Upper lobe of right lung (tissue), 1 donor: Measurements from ENCODE around the gene C2orf81. TPM values are rescaled to one million over a fixed set of nuclear protein-coding genes. Genes with fewer than 3 reads are reported as not detected.
"Not testable (repeated sequence)": the region's sequence is repeated elsewhere in the genome, so short reads cannot be mapped to it uniquely, and the experiment has no call there.

Experiments
- ATAC-seq: fragments of 200-7000 bp; cut with Tn5 transposase; one replicate; pipeline ENCODE4 v1.9.1; 2020; ENCODE audit warnings: mild to moderate bottlenecking, moderate library complexity
- DNase-seq: peaks from one replicate; pipeline ENCODE4 v3.0.0-alpha.2; 2020
- H3K27ac ChIP-seq: fragments of 200-600 bp; one replicate; pipeline ENCODE4 v1.8.0; 2022
- H3K27me3 ChIP-seq: fragments of 200-600 bp; one replicate; pipeline ENCODE4 v1.8.0; 2022; ENCODE audit warnings: mild to moderate bottlenecking
- H3K36me3 ChIP-seq: fragments of 200-600 bp; one replicate; pipeline ENCODE4 v1.8.0; 2022
- H3K4me1 ChIP-seq: fragments of 200-600 bp; one replicate; pipeline ENCODE4 v1.8.0; 2022
- H3K4me3 ChIP-seq: fragments of 200-600 bp; one replicate; pipeline ENCODE4 v1.8.0; 2022; ENCODE audit warnings: mild to moderate bottlenecking
- H3K9me3 ChIP-seq: fragments of 200-600 bp; one replicate; pipeline ENCODE4 v1.8.0; 2022
- intact Hi-C: fragments of 100-400 bp; cut with DNase I; formaldehyde crosslinking; loops from one replicate; pipeline ENCODE4 v1.11.0; 2022
- total RNA-seq: library from RNA; stranded (reverse); fragmentation: NEBNext Ultra II Directional; extraction: Animal tissue kit (Norgen Biotek cat#: 25700); gene quantifications from one replicate; pipeline ENCODE4 v1.2.1, GENCODE V29; 2021
- TF ChIP-seq, protein P1 (sequence below): fragments of 200-600 bp; IDR thresholded peaks from one replicate; pipeline ENCODE4 v1.8.0; 2022; ENCODE audit warnings: antibody characterized with exemption
- donor health status: DM: no; HTN: yes; CAD: no; lungs with severe emphysema.

The C2orf81 gene
- total RNA-seq, 1 donor from 2014 or later = 2.1 TPM

DNA sequence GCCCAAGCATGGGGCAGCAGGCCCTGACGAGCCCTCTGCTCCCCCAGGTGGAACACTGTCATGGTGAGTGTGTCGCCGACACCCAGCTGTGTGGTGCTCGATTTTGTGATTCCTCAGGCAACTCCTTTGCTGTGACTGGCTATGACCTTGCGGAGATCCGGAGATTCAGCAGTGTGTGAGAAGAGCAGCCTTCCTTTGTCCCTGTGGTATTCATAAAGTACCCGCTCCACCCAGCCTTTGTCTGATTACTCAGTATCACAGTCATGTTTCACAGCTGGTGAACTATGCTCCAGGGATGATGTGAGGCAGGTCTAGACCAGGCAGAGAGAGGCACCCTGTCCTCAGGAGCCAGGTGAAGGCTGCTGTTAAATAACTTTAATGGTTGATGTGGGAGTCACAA lies 4.1 kb upstream of the C2orf81 start:
- intact Hi-C loops = no loop called here
- peaks cover 24% of the 10 kb centered on the region for H3K36me3 ChIP-seq
- peaks cover 10% of the 10 kb centered on the region for H3K4me1 ChIP-seq
- ATAC-seq (no peak), DNase-seq (peak; percentile 34)
- TF ChIP-seq, protein P1, sequence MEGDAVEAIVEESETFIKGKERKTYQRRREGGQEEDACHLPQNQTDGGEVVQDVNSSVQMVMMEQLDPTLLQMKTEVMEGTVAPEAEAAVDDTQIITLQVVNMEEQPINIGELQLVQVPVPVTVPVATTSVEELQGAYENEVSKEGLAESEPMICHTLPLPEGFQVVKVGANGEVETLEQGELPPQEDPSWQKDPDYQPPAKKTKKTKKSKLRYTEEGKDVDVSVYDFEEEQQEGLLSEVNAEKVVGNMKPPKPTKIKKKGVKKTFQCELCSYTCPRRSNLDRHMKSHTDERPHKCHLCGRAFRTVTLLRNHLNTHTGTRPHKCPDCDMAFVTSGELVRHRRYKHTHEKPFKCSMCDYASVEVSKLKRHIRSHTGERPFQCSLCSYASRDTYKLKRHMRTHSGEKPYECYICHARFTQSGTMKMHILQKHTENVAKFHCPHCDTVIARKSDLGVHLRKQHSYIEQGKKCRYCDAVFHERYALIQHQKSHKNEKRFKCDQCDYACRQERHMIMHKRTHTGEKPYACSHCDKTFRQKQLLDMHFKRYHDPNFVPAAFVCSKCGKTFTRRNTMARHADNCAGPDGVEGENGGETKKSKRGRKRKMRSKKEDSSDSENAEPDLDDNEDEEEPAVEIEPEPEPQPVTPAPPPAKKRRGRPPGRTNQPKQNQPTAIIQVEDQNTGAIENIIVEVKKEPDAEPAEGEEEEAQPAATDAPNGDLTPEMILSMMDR = no peak
- no peak overlapping the region for H3K27ac ChIP-seq
- no peaks in the 10 kb centered on the region for H3K9me3 ChIP-seq
- no peak overlapping the region for H3K4me3 ChIP-seq
- no peaks in the 10 kb centered on the region for H3K27me3 ChIP-seq

GRCh38 chr2:74424995-74425406 lies 3.6 kb upstream of the C2orf81 start:
- intact Hi-C loops = no loop called here
- DNase-seq (no peak), ATAC-seq (no peak)
- Histone ChIP-seq H3K36me3 (peaks cover 22% of the 10 kb centered on the region), H3K27ac (no peak overlapping the region), H3K9me3 (no peaks in the 10 kb centered on the region), H3K27me3 (no peaks in the 10 kb centered on the region), H3K4me1 (peaks cover 10% of the 10 kb centered on the region), H3K4me3 (no peak overlapping the region)
- TF ChIP-seq, protein P1 = no peak

- TF ChIP-seq, protein P1 = no peak
- ATAC-seq = no peak
Observed at GRCh38 chr2:74424139-74424992, 2.9 kb upstream of the C2orf81 start.

DNA sequence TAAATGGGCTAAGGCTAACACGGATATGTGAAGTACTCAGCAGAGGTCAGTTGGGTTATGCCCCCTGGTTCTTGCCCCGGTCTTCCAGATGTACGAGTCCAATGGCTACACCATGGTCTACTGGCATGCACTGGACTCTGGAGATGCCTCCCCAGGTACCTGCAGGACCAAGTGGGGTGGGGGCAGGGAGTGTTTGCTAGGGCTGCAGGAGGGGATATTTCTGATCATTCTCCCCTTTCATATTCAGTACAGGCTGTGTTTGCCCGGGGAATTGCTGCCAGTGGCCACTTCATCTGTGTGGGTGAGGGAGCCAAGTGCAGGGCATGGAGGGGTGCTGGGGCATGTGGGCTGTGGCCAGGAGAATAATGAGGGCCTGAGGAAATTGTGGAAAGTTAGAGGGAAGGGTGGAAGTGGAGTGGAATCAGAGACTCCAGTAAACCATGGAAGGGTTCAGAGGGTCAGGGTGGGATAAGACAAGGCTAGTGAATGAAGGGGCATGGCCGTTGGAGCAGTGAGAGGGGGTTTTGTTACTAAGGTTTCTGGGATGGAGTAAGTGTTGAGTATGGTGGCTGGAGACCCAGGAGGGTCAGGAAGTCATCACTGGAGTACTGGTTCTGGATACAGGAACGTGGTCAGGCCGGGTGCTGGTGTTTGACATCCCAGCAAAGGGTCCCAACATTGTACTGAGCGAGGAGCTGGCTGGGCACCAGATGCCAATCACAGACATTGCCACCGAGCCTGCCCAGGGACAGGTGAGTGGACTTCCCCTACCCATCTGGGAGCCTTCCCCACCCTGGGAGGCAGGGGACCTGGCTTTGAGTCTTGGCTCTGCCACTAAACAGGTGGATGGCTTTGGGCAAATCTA lies 2.0 kb upstream of the C2orf81 start:
- H3K36me3 ChIP-seq = peaks cover 7% of the 10 kb centered on the region
- intact Hi-C loops = no loop called here
- TF ChIP-seq, protein P1 = no peak
- no peak overlapping the region for H3K27ac ChIP-seq
- peaks cover 10% of the 10 kb centered on the region for H3K4me1 ChIP-seq
- no peaks in the 10 kb centered on the region for H3K27me3 ChIP-seq
- DNase-seq = no peak
- no peaks in the 10 kb centered on the region for H3K9me3 ChIP-seq
- ATAC-seq = no peak
- no peak overlapping the region for H3K4me3 ChIP-seq

More at GRCh38 chr2:74424139-74424992, 2.9 kb upstream of the C2orf81 start:
- no peak overlapping the region for H3K4me3 ChIP-seq
- H3K27ac ChIP-seq = no peak overlapping the region
- H3K36me3 ChIP-seq = peaks cover 16% of the 10 kb centered on the region
- intact Hi-C loops = no loop called here
- DNase-seq = no peak
- H3K9me3 ChIP-seq = no peaks in the 10 kb centered on the region
- H3K27me3 ChIP-seq = no peaks in the 10 kb centered on the region
- peaks cover 10% of the 10 kb centered on the region for H3K4me1 ChIP-seq

- H3K4me3 ChIP-seq = peak overlapping the region; percentile 73
- ATAC-seq, DNase-seq, H3K36me3 ChIP-seq, H3K27ac ChIP-seq, H3K9me3 ChIP-seq, intact Hi-C loops, H3K27me3 ChIP-seq: not testable (repeated sequence)
- H3K4me1 ChIP-seq = peaks cover 15% of the 10 kb centered on the region
Observed at GRCh38 chr2:74420443-74421103, 846 bp downstream of the C2orf81 start.
